Placental pericyte (primary cell): ENCODE measurements around the gene NT5C. TPM values are rescaled to one million over a fixed set of nuclear protein-coding genes. Genes with fewer than 3 reads are reported as not detected.

Experiments used
- small RNA-seq: library from RNA; depleted of rRNA; stranded (forward); fragments of <200 nt; gene quantifications from one replicate; pipeline ENCODE3, GENCODE V24; 2012; ENCODE audit warnings: low replicate concordance
- total RNA-seq: library from RNA; depleted of rRNA; stranded (reverse); fragments of >200 nt; gene quantifications from 2 replicates; pipeline ENCODE4 v1.2.3, GENCODE V29; 2012

NT5C gene
- total RNA-seq = 67.0 and 87.0 TPM in 2 replicates

GRCh38 chr17:75131278-75132017 is at the start of gene NT5C:
TSS of gene NT5C (minus strand) at chr17:75131742. CDS start at chr17:75131707, 35 bp downstream.

DNA sequence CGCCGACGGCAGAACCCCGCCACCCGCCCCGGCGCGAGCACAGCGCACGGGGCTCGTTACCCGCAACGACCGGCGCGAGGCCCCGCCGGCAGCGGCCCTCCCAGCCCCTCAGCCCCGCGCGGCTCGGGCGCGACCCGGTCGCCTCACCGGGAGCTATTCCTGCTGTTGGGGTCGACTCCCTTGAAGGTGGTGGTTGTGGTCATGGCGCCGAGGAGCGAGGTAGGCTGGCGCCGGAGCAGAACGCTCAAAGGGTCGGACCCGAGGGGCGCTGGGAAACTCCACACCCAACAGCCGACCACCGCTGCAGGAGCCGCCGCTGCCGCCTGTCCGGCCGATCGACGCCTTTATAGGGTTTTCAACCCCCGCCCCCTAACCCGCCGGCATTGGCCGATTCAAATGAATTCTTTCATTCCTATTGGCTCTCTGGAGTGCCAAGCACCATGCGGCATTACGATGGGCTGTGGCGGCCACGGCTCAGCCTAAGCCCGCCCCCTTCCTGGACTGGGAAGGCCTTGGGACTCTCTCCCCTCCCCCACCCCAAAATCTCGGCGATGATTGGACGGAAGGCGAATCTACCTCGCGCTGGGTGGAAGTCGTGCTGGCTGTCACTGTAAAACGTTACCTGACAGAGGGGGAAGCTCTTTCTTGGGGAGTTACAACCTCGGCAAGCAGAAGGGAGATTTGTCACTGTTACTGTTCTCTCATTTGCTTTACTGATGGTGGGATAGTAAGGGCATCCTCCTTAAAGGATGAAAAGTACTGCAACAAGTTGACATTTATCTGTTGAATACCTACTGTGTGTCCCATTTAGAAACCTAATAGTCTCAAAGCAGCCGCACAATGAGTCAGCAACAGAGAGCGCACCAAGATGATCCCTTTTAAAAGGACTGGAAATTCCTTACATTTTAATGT is 22.9 kb upstream of the NT5C start, which contains the start of gene JPT1:
JPT1 (minus strand) TSS at position 318 of the 912 bp plus-strand sequence; CDS start at position 203, 115 bp downstream.

DNA sequence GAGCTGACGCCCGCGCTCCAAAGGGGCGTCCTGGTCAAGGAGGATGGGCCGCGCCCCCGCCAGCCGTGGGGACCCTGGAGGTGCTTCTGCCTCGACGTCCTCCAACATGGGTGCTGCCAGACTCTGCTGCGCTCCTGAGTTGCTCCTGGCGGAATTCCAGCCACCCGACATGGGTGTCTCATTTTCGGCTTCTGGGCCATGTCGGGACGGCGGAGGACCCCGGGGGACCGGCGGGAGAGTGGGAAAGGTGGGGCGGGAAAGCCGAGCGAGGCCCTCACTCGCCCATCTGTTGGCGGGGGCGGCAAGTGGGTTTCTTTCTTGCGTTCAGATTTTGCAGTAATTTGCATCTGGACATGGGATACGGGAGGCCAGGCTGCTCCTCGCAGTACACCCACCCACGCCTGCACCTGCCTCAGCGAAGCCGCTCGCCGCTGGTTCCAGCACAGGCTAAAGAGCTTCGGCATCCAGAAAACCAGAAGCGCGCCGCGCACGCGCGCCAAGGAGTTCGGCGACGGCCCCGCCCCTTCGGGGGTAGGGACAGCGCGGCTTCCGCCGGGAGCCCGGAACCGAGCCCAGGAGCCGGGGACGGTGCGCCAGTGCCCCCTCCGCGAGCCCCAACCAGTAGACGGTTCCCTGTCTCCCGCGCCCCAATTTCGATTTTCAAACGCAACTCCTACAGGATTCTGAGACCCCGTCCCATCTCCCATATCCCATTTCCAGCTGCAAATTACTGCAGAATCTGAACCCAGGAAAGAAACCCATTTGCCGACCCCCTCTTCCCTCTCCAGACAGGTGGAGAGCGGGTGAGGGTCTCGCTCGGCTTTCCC is 21.9 kb downstream of the NT5C start, which contains the start of gene ARMC7:
ARMC7 (plus strand) TSS at position 563 of the 827 bp plus-strand sequence. CDS start 320 bp downstream, outside the sequence.

GRCh38 chr17:75087558-75088453 is 43.7 kb downstream of the NT5C start, which contains the start of gene SLC16A5:
TSS of gene SLC16A5 (plus strand) at chr17:75087954. CDS start at chr17:75093637, 5,683 bp downstream.

Small RNA genes within 50 kb of the gene (small RNA-seq; reads per million reads assigned to genes)
- not detected for gene RF00019

Other genes with a start within 250 kb of the NT5C start
- not detected in 2 replicates for gene FADS6, start 238.1 kb downstream of the NT5C start, total RNA-seq
- not detected in 2 replicates for gene USH1G, start 208.5 kb downstream of the NT5C start, total RNA-seq
- gene OTOP2, start 207.5 kb downstream of the NT5C start, total RNA-seq = not detected in 2 replicates
- not detected in 2 replicates for gene OTOP3, start 195.8 kb downstream of the NT5C start, total RNA-seq
- gene HID1, start 159.0 kb downstream of the NT5C start, total RNA-seq = 4.7 and 4.8 TPM in 2 replicates
- 13.3 and 44.7 TPM in 2 replicates for gene CDR2L, start 144.1 kb downstream of the NT5C start, total RNA-seq
- gene MRPL58, start 119.1 kb downstream of the NT5C start, total RNA-seq = 31.5 and 40.9 TPM in 2 replicates
- gene ATP5PD, start 84.8 kb downstream of the NT5C start, total RNA-seq = 163 and 256 TPM in 2 replicates
- 17.9 and 18.2 TPM in 2 replicates for gene KCTD2, start 84.5 kb downstream of the NT5C start, total RNA-seq
- gene SLC16A5, start 43.8 kb downstream of the NT5C start, total RNA-seq = 8.2 and 19.3 TPM in 2 replicates
- 3.0 and 3.7 TPM in 2 replicates for gene ARMC7, start 21.8 kb downstream of the NT5C start, total RNA-seq
- gene JPT1, start 22.8 kb upstream of the NT5C start, total RNA-seq = 48.4 and 187 TPM in 2 replicates
- 66.3 and 95.6 TPM in 2 replicates for gene SUMO2, start 51.2 kb upstream of the NT5C start, total RNA-seq
- gene NUP85, start 73.9 kb upstream of the NT5C start, total RNA-seq = 16.6 and 55.3 TPM in 2 replicates
- 19.7 and 23.0 TPM in 2 replicates for gene GGA3, start 129.9 kb upstream of the NT5C start, total RNA-seq
- gene MRPS7, start 130.1 kb upstream of the NT5C start, total RNA-seq = 61.8 and 70.5 TPM in 2 replicates
- gene MIF4GD, start 139.5 kb upstream of the NT5C start, total RNA-seq = 5.6 and 9.2 TPM in 2 replicates
- 4.4 and 10.2 TPM in 2 replicates for gene SLC25A19, start 157.7 kb upstream of the NT5C start, total RNA-seq